KMS-11 (cell line): ENCODE data around the gene SHB.

Source experiments
- H2AFZ ChIP-seq: fragments of 200-600 bp; sonication (generic); 2 replicates; pipeline ENCODE4 v1.6.1; 2016; ENCODE audit warnings: antibody characterized with exemption, mixed run types, low read depth
- H3K27ac ChIP-seq: fragments of 200-600 bp; sonication (generic); 2 replicates; pipeline ENCODE4 v1.6.1; 2016; ENCODE audit warnings: mild to moderate bottlenecking, mixed run types
- H3K27me3 ChIP-seq: fragments of 200-600 bp; sonication (generic); 2 replicates; pipeline ENCODE4 v1.6.1; 2017; ENCODE audit warnings: mild to moderate bottlenecking, low read depth, mixed run types, moderate library complexity; ENCODE audit not compliant: insufficient read depth
- H3K36me3 ChIP-seq: fragments of 200-600 bp; sonication (generic); 2 replicates; pipeline ENCODE4 v1.6.1; 2017; ENCODE audit warnings: mild to moderate bottlenecking, mixed run types; ENCODE audit not compliant: insufficient read depth
- H3K4me1 ChIP-seq: fragments of 200-600 bp; sonication (generic); 2 replicates; pipeline ENCODE4 v1.6.1; 2016; ENCODE audit warnings: mild to moderate bottlenecking, low read depth, mixed run types; ENCODE audit not compliant: poor library complexity, severe bottlenecking
- H3K4me2 ChIP-seq: fragments of 200-600 bp; sonication (generic); 2 replicates; pipeline ENCODE4 v1.7.0; 2016; ENCODE audit warnings: mild to moderate bottlenecking, mixed run types
- H3K4me3 ChIP-seq: fragments of 200-600 bp; sonication (generic); IDR thresholded peaks from 2 replicates; pipeline ENCODE4 v1.6.1; 2017; ENCODE audit warnings: low read depth, low read length, mixed read lengths; ENCODE audit not compliant: insufficient read depth
- H3K79me2 ChIP-seq: fragments of 200-600 bp; sonication (generic); 2 replicates; pipeline ENCODE4 v1.6.1; 2016; ENCODE audit warnings: low read depth, mixed run types; ENCODE audit not compliant: insufficient read depth
- H3K9ac ChIP-seq: fragments of 200-600 bp; sonication (generic); 2 replicates; pipeline ENCODE4 v1.6.1; 2016; ENCODE audit warnings: mild to moderate bottlenecking, mixed run types
- H4K20me1 ChIP-seq: fragments of 200-600 bp; sonication (generic); 2 replicates; pipeline ENCODE4 v1.6.1; 2016; ENCODE audit warnings: mild to moderate bottlenecking, mixed run types; ENCODE audit not compliant: insufficient read depth
- CTCF ChIP-seq: fragments of 200-600 bp; sonication (generic); conservative IDR thresholded peaks from 2 replicates; pipeline ENCODE4 v1.6.1; 2017; ENCODE audit warnings: low read depth, mild to moderate bottlenecking, antibody characterized with exemption, low read length, moderate library complexity, mixed read lengths

The SHB gene

GRCh38 chr9:37948417-37948980, 120.5 kb downstream of the SHB start:
- no peak overlapping the region for H3K27ac ChIP-seq
- no peak for TF ChIP-seq CTCF
- H3K4me1 ChIP-seq = no peaks in the 10 kb centered on the region
- H3K4me2 ChIP-seq = no peak overlapping the region
- no peaks in the 10 kb centered on the region for H3K27me3 ChIP-seq
- no peaks in the 10 kb centered on the region for H4K20me1 ChIP-seq
- no peak overlapping the region for H3K9ac ChIP-seq
- H2AFZ ChIP-seq = no peak overlapping the region
- H3K4me3 ChIP-seq = no peak overlapping the region
- H3K36me3 ChIP-seq = no peaks in the 10 kb centered on the region
- no peaks in the 10 kb centered on the region for H3K79me2 ChIP-seq

- no peaks in the 10 kb centered on the region for H3K79me2 ChIP-seq
- H3K4me2 ChIP-seq = no peak overlapping the region
- no peak overlapping the region for H3K4me3 ChIP-seq
- H2AFZ ChIP-seq = no peak overlapping the region
- H3K27me3 ChIP-seq = no peaks in the 10 kb centered on the region
- no peaks in the 10 kb centered on the region for H4K20me1 ChIP-seq
- H3K27ac ChIP-seq = no peak overlapping the region
- H3K36me3 ChIP-seq = no peaks in the 10 kb centered on the region
- H3K4me1 ChIP-seq = no peaks in the 10 kb centered on the region
- TF ChIP-seq CTCF = no peak
- H3K9ac ChIP-seq = no peak overlapping the region
These were observed 121.0 kb downstream of the SHB start for GRCh38 chr9:37947977-37948376.

GRCh38 chr9:37947471-37947870, 121.6 kb downstream of the SHB start:
- Histone ChIP-seq H2AFZ (no peak overlapping the region), H3K9ac (no peak overlapping the region), H3K27ac (no peak overlapping the region), H3K4me1 (no peaks in the 10 kb centered on the region), H3K4me3 (no peak overlapping the region), H3K36me3 (no peaks in the 10 kb centered on the region), H3K4me2 (no peak overlapping the region), H3K79me2 (no peaks in the 10 kb centered on the region), H3K27me3 (no peaks in the 10 kb centered on the region), H4K20me1 (no peaks in the 10 kb centered on the region)
- no peak for TF ChIP-seq CTCF

DNA sequence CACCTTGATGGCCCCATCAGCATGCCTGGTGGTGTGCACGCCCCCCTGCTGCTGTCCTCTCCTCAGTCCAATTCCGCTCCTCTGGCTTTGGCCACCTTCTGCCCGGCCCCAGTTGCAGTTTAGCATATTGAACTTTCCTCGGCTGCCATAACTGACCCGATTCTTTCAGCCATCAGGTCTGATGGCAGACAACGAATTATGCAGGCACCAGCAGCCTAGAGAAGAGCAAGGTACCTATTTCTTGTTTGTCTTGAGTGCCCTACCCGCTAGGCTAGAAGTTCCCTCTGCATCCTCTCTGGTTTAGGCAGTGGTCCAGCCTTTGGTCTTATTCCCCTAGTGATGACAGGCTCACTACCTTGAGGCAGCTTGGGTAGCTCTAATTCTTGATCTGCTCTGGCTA, 122.1 kb downstream of the SHB start:
- H2AFZ ChIP-seq = no peak overlapping the region
- H4K20me1 ChIP-seq = no peaks in the 10 kb centered on the region
- H3K4me1 ChIP-seq = no peaks in the 10 kb centered on the region
- H3K27me3 ChIP-seq = no peaks in the 10 kb centered on the region
- H3K27ac ChIP-seq = no peak overlapping the region
- no peaks in the 10 kb centered on the region for H3K79me2 ChIP-seq
- TF ChIP-seq CTCF = no peak
- no peak overlapping the region for H3K9ac ChIP-seq
- no peak overlapping the region for H3K4me2 ChIP-seq
- no peak overlapping the region for H3K4me3 ChIP-seq
- H3K36me3 ChIP-seq = no peaks in the 10 kb centered on the region
